B cell (primary cell): Measurements from ENCODE around the gene SLC7A11. TPM values are rescaled to one million over a fixed set of nuclear protein-coding genes. Genes with fewer than 3 reads are reported as not detected.

Source experiments
- ATAC-seq: fragments of 200-7000 bp; cut with Tn5 transposase; one replicate; pipeline ENCODE4 v1.10.0; 2021; ENCODE audit warnings: low read depth, mild to moderate bottlenecking, moderate number of reproducible peaks, moderate library complexity
- CTCF ChIA-PET: fragments of 350-600 bp; sonication (Branson Sonifier 250); formaldehyde crosslinking; loops from one replicate; lab custom pipeline; 2021; ENCODE audit warnings: antibody characterized with exemption, inconsistent platforms; lab: Charles Lee
- POLR2A ChIA-PET: fragments of 350-600 bp; sonication (Branson Sonifier 250); formaldehyde crosslinking; loops from one replicate; lab custom pipeline; 2021; ENCODE audit warnings: antibody characterized with exemption; lab: Charles Lee
- DNase-seq: peaks from one replicate; pipeline ENCODE4 v3.0.0; 2013
- H2AFZ ChIP-seq: 2 replicates; pipeline ENCODE4 v1.6.1; 2012; ENCODE audit warnings: mild to moderate bottlenecking, low read depth, low read length; ENCODE audit not compliant: insufficient read depth, poor library complexity, severe bottlenecking
- H3K27ac ChIP-seq, 2 donors: 1 replicate in 1 of 2; 2 replicates in 1 of 2; pipeline ENCODE4 v1.5.1; 2012 to 2013; ENCODE audit warnings: low read length in 2 of 2, mild to moderate bottlenecking in 2 of 2, moderate library complexity in 1 of 2
- H3K27me3 ChIP-seq, 4 experiments: fragments of 200-600 bp in 1 of 4; sonication (generic) in 1 of 4; replicated peaks in 1 of 4; 1 replicate in 2 of 4; 2 replicates in 2 of 4; pipeline versions ENCODE4 v1.6.1 to v1.7.0; 2013 to 2016; ENCODE audit warnings: low read length in 3 of 4, mild to moderate bottlenecking in 2 of 4, mixed read lengths in 1 of 4, moderate library complexity in 1 of 4; ENCODE audit not compliant: insufficient read depth in 4 of 4, control insufficient read depth in 3 of 4; ENCODE audit errors: control extremely low read depth in 1 of 4
- H3K36me3 ChIP-seq, 2 experiments: replicated peaks in 1 of 2; 1 replicate in 1 of 2; 2 replicates in 1 of 2; pipeline versions ENCODE4 v1.6.1 to v1.7.1; 2013; ENCODE audit warnings: low read length in 1 of 2; ENCODE audit not compliant: insufficient read depth in 2 of 2, control insufficient read depth in 1 of 2; ENCODE audit errors: control extremely low read depth in 1 of 2, extremely low read depth in 1 of 2
- H3K4me1 ChIP-seq, 2 donors: fragments of 200-600 bp in 1 of 2; sonication (generic) in 1 of 2; 1 replicate in 1 of 2; 2 replicates in 1 of 2; pipeline versions ENCODE4 v1.5.1 to v1.6.1; 2013 to 2017; ENCODE audit warnings: low read length in 2 of 2; ENCODE audit not compliant: control insufficient read depth in 2 of 2, insufficient read depth in 2 of 2
- H3K4me2 ChIP-seq: replicated peaks from 2 replicates; pipeline ENCODE3; 2012; ENCODE audit warnings: mild to moderate bottlenecking, low read depth, low read length; ENCODE audit not compliant: poor library complexity, severe bottlenecking
- H3K4me3 ChIP-seq, 5 experiments: fragments of 200-600 bp in 1 of 5; sonication (generic) in 1 of 5; 1 replicate in 3 of 5; 2 replicates in 2 of 5; pipeline versions ENCODE4 v1.5.1 to v1.7.0; 2011 to 2016; ENCODE audit warnings: low read length in 4 of 5, mild to moderate bottlenecking in 4 of 5, low read depth in 2 of 5, control low read depth in 1 of 5, moderate library complexity in 1 of 5; ENCODE audit not compliant: insufficient read depth in 1 of 5; ENCODE audit errors: control extremely low read depth in 1 of 5, extremely low read depth in 1 of 5
- H3K79me2 ChIP-seq: fragments of 200-600 bp; sonication (generic); one replicate; pipeline ENCODE4 v1.6.0; 2016; ENCODE audit warnings: low read length; ENCODE audit not compliant: control insufficient read depth, insufficient read depth
- H3K9ac ChIP-seq: fragments of 200-600 bp; sonication (generic); 2 replicates; pipeline ENCODE4 v1.6.1; 2017; ENCODE audit warnings: mild to moderate bottlenecking, low read length, moderate library complexity
- H3K9me3 ChIP-seq, 3 donors: one replicate each; pipeline versions ENCODE4 v1.6.1 to v1.7.1; 2013; ENCODE audit warnings: low read length in 2 of 3; ENCODE audit not compliant: control insufficient read depth in 2 of 3, insufficient read depth in 1 of 3; ENCODE audit errors: control extremely low read depth in 1 of 3
- H4K20me1 ChIP-seq: 2 replicates; pipeline ENCODE4 v1.6.0; 2012; ENCODE audit warnings: mild to moderate bottlenecking, low read length; ENCODE audit not compliant: insufficient read depth, control insufficient read depth, poor library complexity, severe bottlenecking
- H3K27ac Mint-ChIP-seq: one replicate; pipeline ENCODE4 v1.8.0; 2021; ENCODE audit warnings: mixed read lengths
- H3K27me3 Mint-ChIP-seq: one replicate; pipeline ENCODE4 v1.8.0; 2021; ENCODE audit warnings: mixed read lengths
- H3K4me1 Mint-ChIP-seq: one replicate; pipeline ENCODE4 v1.8.0; 2021; ENCODE audit warnings: mixed read lengths
- H3K4me3 Mint-ChIP-seq: one replicate; pipeline ENCODE4 v1.8.0; 2021; ENCODE audit warnings: mixed read lengths
- H3K9me3 Mint-ChIP-seq: one replicate; pipeline ENCODE4 v1.8.0; 2022; ENCODE audit warnings: mixed read lengths; ENCODE audit not compliant: insufficient read depth
- EZH2 ChIP-seq: IDR thresholded peaks from 2 replicates; pipeline ENCODE4 v1.6.1; 2012; ENCODE audit warnings: borderline replicate concordance, low read depth, mild to moderate bottlenecking, moderate library complexity, low read length; ENCODE audit not compliant: insufficient read depth, poor library complexity, severe bottlenecking
- WGBS: methylation state at CpG from one replicate; pipeline ENCODE4 v1.1.5; 2013; ENCODE audit warnings: missing lambda C conversion rate; ENCODE audit not compliant: insufficient coverage; 5-methylcytosine and 5-hydroxymethylcytosine counted together
- intact Hi-C: fragments of 100-400 bp; cut with micrococcal nuclease; formaldehyde crosslinking; loops from one replicate; pipeline ENCODE4 v1.10.0; 2022
- polyA plus RNA-seq: library from polyadenylated mRNA; depleted of rRNA; stranded (reverse); fragments of >200 nt; gene quantifications from 2 replicates; pipeline ENCODE4 v1.2.3, GENCODE V29; 2012
- total RNA-seq, 2 donors: library from RNA; stranded (reverse); fragments of 120-200 nt in 1 of 2; gene quantifications; 1 replicate in 1 of 2; 2 replicates in 1 of 2; pipeline versions ENCODE4 v1.2.3 to v1.2.4, GENCODE V29; 2013 to 2022
- TF ChIP-seq, protein P1 (sequence below): fragments of 200-600 bp; IDR thresholded peaks from one replicate; pipeline ENCODE4 v1.8.0; 2022; ENCODE audit warnings: antibody characterized with exemption, mild to moderate bottlenecking

SLC7A11 gene
- total and polyA plus RNA-seq, 2 donors (not counting 1 experiment from before 2014, with no cell fraction given), result 0.01 to 0.22 TPM

GRCh38 chr4:138178566-138178965, 63.6 kb downstream of the SLC7A11 start:
- Histone ChIP-seq H3K27me3 (no peaks in the 10 kb centered on the region), H3K4me3 (no peak overlapping the region), H3K79me2 (no peaks in the 10 kb centered on the region), H3K4me2 (no peak overlapping the region), H3K9me3 (no peaks in the 10 kb centered on the region), H3K9ac (no peak overlapping the region), H3K4me1 (no peaks in the 10 kb centered on the region), H3K36me3 (no peaks in the 10 kb centered on the region), H3K27ac (no peak overlapping the region), H4K20me1 (no peaks in the 10 kb centered on the region), H2AFZ (no peak overlapping the region)
- no peak for TF ChIP-seq EZH2
- TF ChIP-seq, protein P1, sequence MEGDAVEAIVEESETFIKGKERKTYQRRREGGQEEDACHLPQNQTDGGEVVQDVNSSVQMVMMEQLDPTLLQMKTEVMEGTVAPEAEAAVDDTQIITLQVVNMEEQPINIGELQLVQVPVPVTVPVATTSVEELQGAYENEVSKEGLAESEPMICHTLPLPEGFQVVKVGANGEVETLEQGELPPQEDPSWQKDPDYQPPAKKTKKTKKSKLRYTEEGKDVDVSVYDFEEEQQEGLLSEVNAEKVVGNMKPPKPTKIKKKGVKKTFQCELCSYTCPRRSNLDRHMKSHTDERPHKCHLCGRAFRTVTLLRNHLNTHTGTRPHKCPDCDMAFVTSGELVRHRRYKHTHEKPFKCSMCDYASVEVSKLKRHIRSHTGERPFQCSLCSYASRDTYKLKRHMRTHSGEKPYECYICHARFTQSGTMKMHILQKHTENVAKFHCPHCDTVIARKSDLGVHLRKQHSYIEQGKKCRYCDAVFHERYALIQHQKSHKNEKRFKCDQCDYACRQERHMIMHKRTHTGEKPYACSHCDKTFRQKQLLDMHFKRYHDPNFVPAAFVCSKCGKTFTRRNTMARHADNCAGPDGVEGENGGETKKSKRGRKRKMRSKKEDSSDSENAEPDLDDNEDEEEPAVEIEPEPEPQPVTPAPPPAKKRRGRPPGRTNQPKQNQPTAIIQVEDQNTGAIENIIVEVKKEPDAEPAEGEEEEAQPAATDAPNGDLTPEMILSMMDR, result no peak
- no peak overlapping the region for H3K4me3 Mint-ChIP-seq
- no peak for ATAC-seq
- intact Hi-C loops, result no loop called here
- CTCF ChIA-PET, result no interaction called here
- H3K4me1 Mint-ChIP-seq, result no peaks in the 10 kb centered on the region
- no CpG with 5 or more reads among the region's 5 CpGs for WGBS
- POLR2A ChIA-PET, result no interaction called here
- H3K27ac Mint-ChIP-seq, result no peak overlapping the region
- H3K9me3 Mint-ChIP-seq, result no peaks in the 10 kb centered on the region
- H3K27me3 Mint-ChIP-seq, result peaks cover 13% of the 10 kb centered on the region
- no peak for DNase-seq

- H4K20me1 ChIP-seq, result no peaks in the 10 kb centered on the region
- CTCF ChIA-PET, result no interaction called here
- TF ChIP-seq EZH2, result no peak
- TF ChIP-seq, protein P1, result no peak
- no peak overlapping the region for H3K27ac ChIP-seq
- intact Hi-C loops, result no loop called here
- H3K4me2 ChIP-seq, result no peak overlapping the region
- Mint-ChIP-seq H3K27me3 (peaks cover 11% of the 10 kb centered on the region), H3K4me3 (no peak overlapping the region), H3K9me3 (no peaks in the 10 kb centered on the region), H3K4me1 (no peaks in the 10 kb centered on the region), H3K27ac (no peak overlapping the region)
- POLR2A ChIA-PET, result no interaction called here
- no peak overlapping the region for H3K9ac ChIP-seq
- no peaks in the 10 kb centered on the region for H3K4me1 ChIP-seq
- ATAC-seq (no peak), DNase-seq (no peak)
- H3K9me3 ChIP-seq, result no peaks in the 10 kb centered on the region
- no peaks in the 10 kb centered on the region for H3K27me3 ChIP-seq
- H3K79me2 ChIP-seq, result no peaks in the 10 kb centered on the region
- H3K36me3 ChIP-seq, result no peaks in the 10 kb centered on the region
- no peak overlapping the region for H2AFZ ChIP-seq
- 89% methylated on average over 1 of the region's 2 CpGs for WGBS
- no peak overlapping the region for H3K4me3 ChIP-seq
Observed at GRCh38 chr4:138177278-138177968, 64.7 kb downstream of the SLC7A11 start.
